GM23248 (cell line): ENCODE data around the gene HOXD13. TPM values are rescaled to one million over a fixed set of nuclear protein-coding genes. Genes with fewer than 3 reads are reported as not detected.

Experiments used
- DNase-seq: peaks from one replicate; pipeline ENCODE4 v3.0.0-alpha.2; 2015
- H2AFZ ChIP-seq: fragments of 200-600 bp; sonication (generic); 2 replicates; pipeline ENCODE4 v1.6.1; 2016; ENCODE audit warnings: antibody characterized with exemption
- H3F3A ChIP-seq: fragments of 200-600 bp; sonication (generic); 2 replicates; pipeline ENCODE4 v1.6.1; 2016; ENCODE audit warnings: mild to moderate bottlenecking, antibody characterized with exemption, mixed run types; ENCODE audit not compliant: insufficient read depth
- H3K27ac ChIP-seq: fragments of 200-600 bp; sonication (generic); 2 replicates; pipeline ENCODE4 v1.5.1; 2016; ENCODE audit warnings: mild to moderate bottlenecking
- H3K27me3 ChIP-seq: fragments of 200-600 bp; sonication (generic); replicated peaks from 2 replicates; pipeline ENCODE4 v1.6.1; 2016; ENCODE audit warnings: mild to moderate bottlenecking; ENCODE audit not compliant: insufficient read depth
- H3K36me3 ChIP-seq: fragments of 200-600 bp; sonication (generic); 2 replicates; pipeline ENCODE4 v1.6.1; 2016; ENCODE audit warnings: low read depth, mild to moderate bottlenecking
- H3K4me1 ChIP-seq: fragments of 200-600 bp; sonication (generic); 2 replicates; pipeline ENCODE4 v1.6.1; 2016; ENCODE audit warnings: mild to moderate bottlenecking; ENCODE audit not compliant: insufficient read depth
- H3K4me2 ChIP-seq: fragments of 200-600 bp; sonication (generic); one replicate; pipeline ENCODE4 v1.6.1; 2016; ENCODE audit warnings: mild to moderate bottlenecking; ENCODE audit not compliant: unreplicated experiment
- H3K4me3 ChIP-seq: fragments of 200-600 bp; sonication (generic); 2 replicates; pipeline ENCODE4 v1.5.1; 2016; ENCODE audit warnings: mild to moderate bottlenecking
- H3K79me2 ChIP-seq: fragments of 200-600 bp; sonication (generic); 2 replicates; pipeline ENCODE4 v1.6.1; 2016; ENCODE audit warnings: mild to moderate bottlenecking; ENCODE audit not compliant: insufficient read depth
- H3K9ac ChIP-seq: fragments of 200-600 bp; sonication (generic); 2 replicates; pipeline ENCODE4 v1.6.1; 2016; ENCODE audit warnings: mild to moderate bottlenecking
- H3K9me2 ChIP-seq: fragments of 200-600 bp; sonication (generic); 2 replicates; pipeline ENCODE4 v1.6.1; 2016; ENCODE audit warnings: mixed run types, mild to moderate bottlenecking, moderate library complexity; ENCODE audit not compliant: insufficient read depth
- H3K9me3 ChIP-seq: fragments of 200-600 bp; sonication (generic); one replicate; pipeline ENCODE4 v1.6.1; 2017; ENCODE audit warnings: low read depth
- H4K20me1 ChIP-seq: fragments of 200-600 bp; sonication (generic); 2 replicates; pipeline ENCODE4 v1.6.0; 2016; ENCODE audit not compliant: insufficient read depth
- EZH2 ChIP-seq: fragments of 200-600 bp; sonication (generic); IDR thresholded peaks from 2 replicates; pipeline ENCODE4 v1.6.1; 2018; ENCODE audit warnings: antibody characterized with exemption, mild to moderate bottlenecking; ENCODE audit not compliant: insufficient read depth, poor library complexity, severe bottlenecking
- EZH2phosphoT487 ChIP-seq: fragments of 200-600 bp; sonication (generic); IDR thresholded peaks from 2 replicates; pipeline ENCODE4 v1.6.1; 2018; ENCODE audit warnings: antibody characterized with exemption, moderate library complexity, mild to moderate bottlenecking, low read depth; ENCODE audit not compliant: insufficient read depth
- WGBS, 2 experiments: methylation state at CpG; one replicate each; pipeline ENCODE4 v1.1.6; 2015 to 2017; ENCODE audit warnings: low lambda C conversion rate in 2 of 2, low coverage in 1 of 2; ENCODE audit errors: missing lambda C conversion rate in 2 of 2; 5-methylcytosine and 5-hydroxymethylcytosine counted together
- in situ Hi-C: fragments of 300-500 bp; cut with MboI; formaldehyde crosslinking; loops from 2 replicates; pipeline ENCODE4 v1.15.0; 2020
- polyA plus RNA-seq: library from polyadenylated mRNA; unstranded; fragments of >200 nt; fragmentation: Nextera tagmentation; extraction: Ambion mirVana; gene quantifications from 2 replicates; pipeline ENCODE4 v1.2.1, GENCODE V29; 2016
- total RNA-seq: library from RNA; depleted of rRNA; stranded (reverse); fragments of >200 nt; shearing (Covaris generic); gene quantifications from 2 replicates; pipeline ENCODE4 v1.2.3, GENCODE V29; 2014; rRNA removed

Gene HOXD13
- total RNA-seq (1.0 and 3.8 TPM in 2 replicates), polyA plus RNA-seq (1.9 and 2.4 TPM in 2 replicates)

DNA sequence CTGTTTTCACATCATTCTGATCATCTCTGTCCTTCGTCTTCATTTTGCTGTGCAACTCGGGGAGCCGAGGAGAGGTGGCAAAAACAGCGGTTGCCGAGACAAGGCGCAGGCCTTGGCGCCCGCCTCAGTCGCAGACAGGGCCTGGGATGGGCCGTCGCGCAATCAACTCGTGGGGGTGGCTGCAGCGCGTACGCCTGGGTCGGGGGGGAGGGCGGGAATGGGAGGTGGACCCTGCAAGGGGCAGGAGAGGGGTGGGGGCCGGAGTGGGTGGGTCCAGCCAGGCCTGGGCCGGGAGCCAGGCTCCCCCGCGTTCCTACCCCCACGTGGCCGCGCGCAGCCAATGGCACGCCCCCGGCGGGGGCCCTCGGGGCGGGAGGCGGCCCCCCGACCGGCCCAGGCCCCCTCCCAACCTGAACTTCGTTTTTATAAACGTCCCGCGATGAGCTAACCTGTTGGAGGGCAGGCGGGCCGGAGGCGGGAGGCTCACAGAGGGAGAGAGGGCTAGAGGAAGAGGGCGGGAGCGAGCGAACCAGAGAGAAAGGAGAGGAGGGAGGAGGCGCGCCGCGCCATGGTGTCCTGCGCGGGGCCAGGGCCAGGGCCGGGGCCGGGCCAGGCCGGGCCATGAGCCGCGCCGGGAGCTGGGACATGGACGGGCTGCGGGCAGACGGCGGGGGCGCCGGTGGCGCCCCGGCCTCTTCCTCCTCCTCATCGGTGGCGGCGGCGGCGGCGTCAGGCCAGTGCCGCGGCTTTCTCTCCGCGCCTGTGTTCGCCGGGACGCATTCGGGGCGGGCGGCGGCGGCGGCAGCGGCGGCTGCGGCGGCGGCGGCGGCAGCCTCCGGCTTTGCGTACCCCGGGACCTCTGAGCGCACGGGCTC, at the start of gene HOXD13:
TSS of gene HOXD13 (plus strand) at position 452 of the 875 bp plus-strand sequence. CDS start at position 622, 170 bp downstream.
- H3K4me2 ChIP-seq: peak within 1 kb of the TSS; percentile 87
- in situ Hi-C loops: no loop called here
- H3K4me3 ChIP-seq: peak within 1 kb of the TSS; percentile 77

DNA sequence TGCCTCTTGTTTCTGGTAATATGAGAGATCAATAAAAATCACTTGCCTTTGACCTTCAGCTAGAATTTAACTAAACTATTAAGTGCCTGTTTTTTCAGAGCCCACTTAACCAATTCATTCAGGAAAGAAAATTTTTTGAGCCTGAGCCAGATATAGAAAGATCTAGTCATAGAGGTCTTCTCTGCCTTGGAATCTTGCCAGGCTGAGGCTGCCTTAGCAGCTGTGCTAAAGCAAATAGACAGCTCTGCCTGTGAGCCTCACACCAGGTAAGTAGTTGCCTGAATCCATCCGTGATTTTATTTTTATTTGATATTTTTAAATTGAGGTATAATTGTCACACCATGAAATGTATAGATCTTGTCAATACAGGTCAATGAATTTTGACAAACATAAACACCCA, 36.1 kb upstream of the HOXD13 start:
- no peak overlapping the region for H2AFZ ChIP-seq
- H3K4me3 ChIP-seq: no peak overlapping the region
- no peak overlapping the region for H3K4me2 ChIP-seq
- TF ChIP-seq EZH2phosphoT487 (no peak), EZH2 (no peak)
- in situ Hi-C loops: no loop called here
- H3K9me2 ChIP-seq: no peaks in the 10 kb centered on the region
- no peak overlapping the region for H3K9ac ChIP-seq
- DNase-seq: no peak
- WGBS, 2 experiments: 0% methylated on average over 1 of the region's 1 CpG
- no peaks in the 10 kb centered on the region for H3K36me3 ChIP-seq
- peaks cover 20% of the 10 kb centered on the region for H3K27me3 ChIP-seq
- no peaks in the 10 kb centered on the region for H3F3A ChIP-seq
- no peaks in the 10 kb centered on the region for H3K79me2 ChIP-seq
- H4K20me1 ChIP-seq: no peaks in the 10 kb centered on the region
- no peaks in the 10 kb centered on the region for H3K9me3 ChIP-seq
- no peak overlapping the region for H3K27ac ChIP-seq
- no peaks in the 10 kb centered on the region for H3K4me1 ChIP-seq

More for the DNA sequence above, at the start of gene HOXD13:
- peak; percentile 79 for DNase-seq
- H3K9me3 ChIP-seq: no peaks in the 10 kb centered on the region
- no peaks in the 10 kb centered on the region for H4K20me1 ChIP-seq
- H3K27me3 ChIP-seq: peaks cover 13% of the 10 kb centered on the region; the same call in 1 of the 2 replicates
- peak within 1 kb of the TSS; percentile 55 for H3K9ac ChIP-seq
- no peak for TF ChIP-seq EZH2phosphoT487
- no peak for TF ChIP-seq EZH2
- 8 to 16% methylated on average over 28 to 62 of the region's 95 CpGs for WGBS, 2 experiments
- H3K27ac ChIP-seq: no peak within 1 kb of the TSS
- no peaks in the 10 kb centered on the region for H3K36me3 ChIP-seq
- peaks cover 9% of the 10 kb centered on the region for H3K4me1 ChIP-seq
- H3K79me2 ChIP-seq: 0 out of 2 replicates have a peak, but pooled peaks cover 13% of the 10 kb centered on the region
- peaks cover 15% of the 10 kb centered on the region; the same call in 1 of the 2 replicates for H3F3A ChIP-seq
- H3K9me2 ChIP-seq: no peaks in the 10 kb centered on the region
- H2AFZ ChIP-seq: peak within 1 kb of the TSS; percentile 88

DNA sequence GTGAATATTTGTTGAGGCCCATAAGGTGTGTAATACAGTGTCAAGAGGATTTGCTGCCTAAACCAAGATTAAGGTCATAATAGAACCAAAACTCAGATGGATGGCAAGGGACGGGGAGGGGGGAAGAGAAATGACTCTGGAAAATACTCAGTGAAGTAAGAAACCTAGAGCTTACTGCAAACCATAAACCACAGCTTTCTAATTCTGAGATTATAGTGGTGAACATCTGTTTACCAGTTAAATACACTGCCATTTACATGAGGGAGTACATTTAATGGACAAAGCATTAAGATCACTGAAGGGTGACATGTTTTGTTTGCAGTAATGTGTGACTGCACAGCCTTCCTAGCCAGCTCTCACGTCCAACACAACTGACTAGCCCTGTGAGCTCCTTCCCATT, 28.6 kb upstream of the HOXD13 start:
- Histone ChIP-seq H3K4me2 (no peak overlapping the region), H2AFZ (no peak overlapping the region), H4K20me1 (no peaks in the 10 kb centered on the region), H3F3A (no peaks in the 10 kb centered on the region), H3K4me1 (peaks cover 6% of the 10 kb centered on the region), H3K9me3 (no peaks in the 10 kb centered on the region), H3K9me2 (no peaks in the 10 kb centered on the region), H3K36me3 (no peaks in the 10 kb centered on the region), H3K27ac (no peak overlapping the region), H3K27me3 (peaks cover 64% of the 10 kb centered on the region), H3K79me2 (no peaks in the 10 kb centered on the region), H3K9ac (no peak overlapping the region), H3K4me3 (no peak overlapping the region)
- DNase-seq: no peak
- 21 to 35% methylated on average over 2 of the region's 2 CpGs for WGBS, 2 experiments
- in situ Hi-C loops: no loop called here
- no peak for TF ChIP-seq EZH2phosphoT487
- TF ChIP-seq EZH2: no peak

DNA sequence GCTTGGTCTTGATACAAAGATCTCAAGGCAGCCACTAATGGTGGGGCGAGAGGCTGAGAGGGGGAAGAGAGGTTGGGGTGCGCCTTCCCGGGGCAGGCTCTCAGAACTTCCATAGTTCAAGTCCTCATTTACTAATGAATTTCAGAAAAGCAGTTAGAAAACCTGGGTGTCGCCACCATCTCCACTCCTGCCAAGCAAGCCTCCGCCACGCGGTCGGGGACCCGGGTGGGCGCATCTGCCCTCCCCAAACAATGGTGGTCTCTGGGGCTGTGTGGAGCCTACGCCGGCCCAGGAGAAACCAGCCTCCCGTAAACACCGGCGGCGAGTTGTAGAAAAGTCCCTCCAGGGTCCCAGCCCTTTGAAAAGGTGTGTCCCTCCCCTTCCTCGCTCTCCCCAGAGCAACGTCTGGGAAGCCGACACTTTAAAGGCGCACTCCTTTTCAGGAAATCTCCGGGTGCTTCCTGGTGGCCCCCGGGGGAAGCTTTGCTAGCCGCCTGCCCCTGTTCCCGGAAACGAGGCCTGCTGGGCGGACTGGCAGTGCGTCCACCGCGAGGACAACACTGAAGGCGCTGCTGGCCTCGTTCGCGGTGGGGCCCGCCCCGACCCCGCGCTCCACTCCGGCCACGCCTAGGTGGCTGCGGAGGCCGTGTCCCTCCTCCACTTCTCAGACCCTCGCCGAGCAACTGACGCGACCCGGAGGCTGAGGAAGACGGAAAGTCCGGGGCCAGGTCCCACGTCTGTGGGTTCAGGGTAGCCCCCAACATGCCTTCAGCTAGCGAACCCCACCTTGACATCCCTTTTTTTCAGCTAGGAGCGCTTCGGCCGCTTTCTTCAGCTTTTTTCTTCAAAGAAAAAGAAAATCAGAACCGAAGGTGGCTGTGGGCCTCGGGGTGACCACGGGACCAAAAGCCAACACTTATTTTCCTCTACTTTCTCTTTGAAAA, 25.6 kb upstream of the HOXD13 start:
- TF ChIP-seq EZH2: no peak
- TF ChIP-seq EZH2phosphoT487: no peak
- WGBS, 2 experiments: 37 to 38% methylated on average over 55 to 56 of the region's 56 CpGs
- H3K9ac ChIP-seq: no peak overlapping the region
- H3K4me2 ChIP-seq: peak overlapping the region; percentile 75
- H3K79me2 ChIP-seq: no peaks in the 10 kb centered on the region
- no peaks in the 10 kb centered on the region for H3K9me3 ChIP-seq
- no peak for DNase-seq
- peak overlapping the region; percentile 61 for H3K4me3 ChIP-seq
- no peak overlapping the region for H3K27ac ChIP-seq
- peaks cover 6% of the 10 kb centered on the region for H3K4me1 ChIP-seq
- H3F3A ChIP-seq: no peaks in the 10 kb centered on the region
- H3K27me3 ChIP-seq: peaks cover 67% of the 10 kb centered on the region
- peak overlapping the region; percentile 82 for H2AFZ ChIP-seq
- no peaks in the 10 kb centered on the region for H3K9me2 ChIP-seq
- H4K20me1 ChIP-seq: no peaks in the 10 kb centered on the region
- no peaks in the 10 kb centered on the region for H3K36me3 ChIP-seq
- in situ Hi-C loops: no loop called here
